Measurements from ENCODE around the gene MAEL. TPM values are rescaled to one million over a fixed set of nuclear protein-coding genes. Genes with fewer than 3 reads are reported as not detected.

Gene MAEL
- total RNA-seq, 1 experiment from 2014 or later = not detected

GRCh38 chr1:166953491-166953890, 35.6 kb upstream of the MAEL start:
- Histone ChIP-seq H3K9me3 (ENCODE audit: low read length) (no peaks in the 10 kb centered on the region), H3K9me2 (replicated peaks; ENCODE audit: low read length) (no peaks in the 10 kb centered on the region), H3K4me3 (ENCODE audit: low read length) (no peak overlapping the region), H3K27ac (ENCODE audit: low read length) (no peak overlapping the region), H3K36me3 (ENCODE audit: low read depth, low read length) (no peaks in the 10 kb centered on the region), H3K4me1 (ENCODE audit: insufficient read depth, low read length) (peaks cover 13% of the 10 kb centered on the region), H3K9ac (ENCODE audit: low read length) (no peak overlapping the region), H4K20me1 (ENCODE audit: low read length) (no peaks in the 10 kb centered on the region), H3K27me3 (ENCODE audit: low read length) (peaks cover 51% of the 10 kb centered on the region), H3K79me2 (ENCODE audit: low read length) (no peaks in the 10 kb centered on the region), H3K4me2 (ENCODE audit: low read length) (no peak overlapping the region), H2AFZ (ENCODE audit: low read length) (no peak overlapping the region), H3F3A (ENCODE audit: low read length, unreplicated experiment) (no peaks in the 10 kb centered on the region)
- ChIA-PET POLR2A (ENCODE audit: unreplicated experiment) (no interaction called here), CTCF (no interaction called here)
- DNase-seq (no peak), ATAC-seq (no peak)
- BruUV-seq (replicated peaks) = no TSS peak
- TF ChIP-seq CTCF (conservative IDR thresholded peaks at IDR 0.05; ENCODE audit: low read depth, low read length) (no peak), EZH2 (IDR thresholded peaks at IDR 0.05; ENCODE audit: low read length, unreplicated experiment) (no peak), EZH2phosphoT487 (IDR thresholded peaks at IDR 0.05; ENCODE audit: borderline replicate concordance, low read length) (no peak)
- intact Hi-C loops (cut with micrococcal nuclease) = no loop called here

GRCh38 chr1:166956057-166956850, 32.8 kb upstream of the MAEL start:
- Histone ChIP-seq H3K27ac (ENCODE audit: low read length) (no peak overlapping the region), H3K36me3 (ENCODE audit: low read depth, low read length) (no peaks in the 10 kb centered on the region), H3K4me2 (ENCODE audit: low read length) (no peak overlapping the region), H3K4me3 (ENCODE audit: low read length) (no peak overlapping the region), H4K20me1 (ENCODE audit: low read length) (no peaks in the 10 kb centered on the region), H3K9me3 (ENCODE audit: low read length) (no peaks in the 10 kb centered on the region), H3K4me1 (ENCODE audit: insufficient read depth, low read length) (peaks cover 13% of the 10 kb centered on the region), H3K9me2 (replicated peaks; ENCODE audit: low read length) (no peaks in the 10 kb centered on the region), H3K79me2 (ENCODE audit: low read length) (no peaks in the 10 kb centered on the region), H3K9ac (ENCODE audit: low read length) (no peak overlapping the region), H3K27me3 (ENCODE audit: low read length) (peaks cover 49% of the 10 kb centered on the region; the same call in 1 of the 2 replicates), H3F3A (ENCODE audit: low read length, unreplicated experiment) (no peaks in the 10 kb centered on the region), H2AFZ (ENCODE audit: low read length) (no peak overlapping the region)
- DNase-seq (no peak), ATAC-seq (no peak)
- ChIA-PET POLR2A (ENCODE audit: unreplicated experiment) (no interaction called here), CTCF (no interaction called here)
- intact Hi-C loops (cut with micrococcal nuclease) = no loop called here
- no TSS peak for BruUV-seq (replicated peaks)
- no peak for TF ChIP-seq EZH2phosphoT487 (IDR thresholded peaks at IDR 0.05; ENCODE audit: borderline replicate concordance, low read length)

- ChIA-PET CTCF (no interaction called here), POLR2A (ENCODE audit: unreplicated experiment) (no interaction called here)
- no peaks in the 10 kb centered on the region for H3K79me2 ChIP-seq (ENCODE audit: low read length)
- H3K4me3 ChIP-seq (ENCODE audit: low read length) = no peak overlapping the region
- intact Hi-C loops (cut with micrococcal nuclease) = no loop called here
- H3K9ac ChIP-seq (ENCODE audit: low read length) = no peak overlapping the region
- BruUV-seq (replicated peaks) = no TSS peak
- H3K4me1 ChIP-seq (ENCODE audit: insufficient read depth, low read length) = peaks cover 10% of the 10 kb centered on the region
- TF ChIP-seq EZH2phosphoT487 (IDR thresholded peaks at IDR 0.05; ENCODE audit: borderline replicate concordance, low read length) (no peak), CTCF (conservative IDR thresholded peaks at IDR 0.05; ENCODE audit: low read depth, low read length) (no peak), EZH2 (IDR thresholded peaks at IDR 0.05; ENCODE audit: low read length, unreplicated experiment) (no peak)
- H3K36me3 ChIP-seq (ENCODE audit: low read depth, low read length) = no peaks in the 10 kb centered on the region
- no peak overlapping the region for H3K27ac ChIP-seq (ENCODE audit: low read length)
- no peak overlapping the region for H2AFZ ChIP-seq (ENCODE audit: low read length)
- no peaks in the 10 kb centered on the region for H4K20me1 ChIP-seq (ENCODE audit: low read length)
- no peaks in the 10 kb centered on the region for H3K9me3 ChIP-seq (ENCODE audit: low read length)
- DNase-seq = no peak
- peaks cover 53% of the 10 kb centered on the region for H3K27me3 ChIP-seq (ENCODE audit: low read length)
- ATAC-seq = no peak
- no peaks in the 10 kb centered on the region for H3F3A ChIP-seq (ENCODE audit: low read length, unreplicated experiment)
- no peaks in the 10 kb centered on the region for H3K9me2 ChIP-seq (replicated peaks; ENCODE audit: low read length)
- no peak overlapping the region for H3K4me2 ChIP-seq (ENCODE audit: low read length)
These were observed 32.2 kb upstream of the MAEL start for GRCh38 chr1:166956872-166957271.
